GM12892 (cell line): ENCODE measurements around the gene SH3D21.

Source experiments
- POLR2A ChIP-seq: IDR thresholded peaks from 2 replicates; pipeline ENCODE4 v1.6.1; 2011; ENCODE audit warnings: low read depth, low read length, control low read depth
- POLR2AphosphoS5 ChIP-seq: IDR thresholded peaks from 2 replicates; pipeline ENCODE4 v1.6.1; 2011; ENCODE audit warnings: low read depth, low read length, control low read depth

DNA sequence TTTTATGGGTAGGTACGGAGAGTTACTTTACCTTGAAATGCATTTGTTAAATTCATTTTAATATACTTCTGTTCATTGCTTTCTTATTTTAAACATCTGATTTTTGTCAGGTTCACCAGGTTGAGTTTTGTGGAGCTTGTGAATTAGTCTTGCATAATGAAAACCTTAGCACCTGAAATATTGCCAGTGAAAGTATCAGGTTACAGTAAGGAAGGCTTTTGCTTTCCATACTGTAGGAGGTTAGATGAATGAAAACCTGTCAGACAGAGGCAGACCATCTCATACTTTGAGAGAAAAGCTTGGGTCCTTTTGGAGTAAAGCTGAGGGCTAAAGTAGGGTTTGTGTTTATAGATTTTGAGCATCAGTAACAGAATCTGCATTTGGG is 47.2 kb upstream of the SH3D21 start:
- TF ChIP-seq POLR2AphosphoS5 (no peak), POLR2A (no peak)
